NCI-H2029 treated with DMSO at 0.1 percent for 48 hours (cell line): ENCODE results near the gene CORO6.
A peak's percentile ranks its signal among the peaks of the same experiment; 100 is the strongest.

Experiments
- DNase-seq: peaks from one replicate; lab custom pipeline; 2025; lab: John Stamatoyannopoulos, UW

CORO6 gene

GRCh38 chr17:29591146-29591736, 31.5 kb downstream of the CORO6 start:
- no peak for DNase-seq

GRCh38 chr17:29590411-29591145, 32.1 kb downstream of the CORO6 start:
- DNase-seq: no peak

- DNase-seq: peak; percentile 23
Observed at GRCh38 chr17:29589524-29590410, 32.9 kb downstream of the CORO6 start, which contains the start of gene GIT1. TSS of gene GIT1 (minus strand) at chr17:29589648. CDS start at chr17:29589378, 270 bp downstream.

GRCh38 chr17:29588562-29589411, 33.9 kb downstream of the CORO6 start:
- no peak for DNase-seq

DNA sequence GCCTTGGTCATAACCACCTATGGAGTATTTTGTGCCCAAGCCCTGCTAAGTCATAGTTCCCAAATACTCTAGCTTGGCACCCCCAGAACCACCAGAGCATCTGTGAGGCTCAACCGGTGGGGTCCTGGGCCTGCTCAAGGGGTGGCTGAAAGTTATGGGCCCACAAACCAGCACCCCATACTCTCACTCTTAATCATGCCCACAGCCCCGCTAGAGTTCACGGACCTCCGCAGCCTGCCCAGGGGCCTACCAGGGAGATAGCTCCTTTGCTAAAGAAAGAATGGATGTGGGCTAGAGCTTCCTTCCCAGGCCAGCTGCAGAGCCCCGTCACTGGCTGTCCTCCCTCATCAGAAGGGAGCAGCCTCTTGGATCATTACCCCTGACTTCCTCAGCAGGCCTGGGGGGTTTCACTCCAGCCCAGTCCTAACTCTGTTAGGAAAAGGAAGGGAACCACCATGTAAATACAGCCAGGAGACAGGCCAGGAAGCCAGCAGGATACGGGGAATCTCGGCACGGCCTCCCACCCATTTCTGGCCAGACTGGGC, 34.6 kb downstream of the CORO6 start:
- DNase-seq: no peak

DNA sequence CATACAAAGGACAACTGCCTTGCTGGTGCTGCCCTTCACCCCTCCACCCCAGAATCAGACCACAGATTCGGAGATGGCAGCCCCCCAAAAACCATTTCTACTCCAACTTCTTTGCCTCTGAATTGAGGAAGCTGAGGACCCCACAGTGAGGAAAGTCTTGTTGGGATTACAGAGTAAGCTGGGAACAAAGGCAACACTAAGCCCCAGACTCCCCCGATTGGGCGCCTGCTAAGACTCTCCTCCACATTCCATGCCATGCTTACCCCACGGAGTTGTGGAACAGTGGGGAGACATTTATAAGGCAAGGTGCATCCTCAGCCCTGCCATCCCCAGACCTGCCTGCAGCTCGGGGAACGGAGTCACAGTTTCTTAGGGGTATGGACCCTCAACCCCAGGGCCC, 35.1 kb downstream of the CORO6 start:
- DNase-seq: no peak

- DNase-seq: no peak
Observed at GRCh38 chr17:29586676-29587469, 35.8 kb downstream of the CORO6 start.

DNA sequence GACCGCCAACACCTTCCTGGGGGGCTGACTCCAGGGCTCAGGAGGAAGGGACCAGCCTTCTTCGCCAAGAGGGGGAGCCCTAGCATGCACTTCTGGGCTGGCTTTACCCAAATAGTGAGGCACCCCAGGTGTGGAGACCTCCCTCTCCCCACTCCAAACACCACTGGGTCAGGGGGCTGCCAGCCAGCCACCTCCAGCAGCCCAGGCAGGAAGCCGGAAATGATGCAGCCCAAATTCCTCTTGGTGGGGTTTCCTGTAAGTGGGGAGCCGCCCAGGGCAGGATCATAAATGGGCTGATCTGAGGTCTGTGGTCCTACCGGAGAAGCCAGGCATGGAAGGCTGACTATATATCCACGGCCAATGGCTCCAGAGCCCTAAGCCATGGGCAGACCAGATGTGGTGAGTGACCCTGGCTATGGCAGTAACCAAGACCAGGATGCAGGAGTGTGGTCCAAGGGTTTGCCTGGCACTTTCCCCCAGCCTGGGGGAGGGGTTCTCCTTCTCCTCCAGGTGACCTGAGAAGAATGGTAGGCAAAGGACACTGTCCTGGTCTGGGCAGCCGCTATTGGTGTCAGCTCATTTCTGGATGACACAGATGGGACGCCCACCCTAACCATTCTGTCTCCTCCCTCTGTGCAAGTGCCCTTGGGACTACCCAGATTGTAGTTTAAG, 37.5 kb downstream of the CORO6 start:
- no peak for DNase-seq

DNA sequence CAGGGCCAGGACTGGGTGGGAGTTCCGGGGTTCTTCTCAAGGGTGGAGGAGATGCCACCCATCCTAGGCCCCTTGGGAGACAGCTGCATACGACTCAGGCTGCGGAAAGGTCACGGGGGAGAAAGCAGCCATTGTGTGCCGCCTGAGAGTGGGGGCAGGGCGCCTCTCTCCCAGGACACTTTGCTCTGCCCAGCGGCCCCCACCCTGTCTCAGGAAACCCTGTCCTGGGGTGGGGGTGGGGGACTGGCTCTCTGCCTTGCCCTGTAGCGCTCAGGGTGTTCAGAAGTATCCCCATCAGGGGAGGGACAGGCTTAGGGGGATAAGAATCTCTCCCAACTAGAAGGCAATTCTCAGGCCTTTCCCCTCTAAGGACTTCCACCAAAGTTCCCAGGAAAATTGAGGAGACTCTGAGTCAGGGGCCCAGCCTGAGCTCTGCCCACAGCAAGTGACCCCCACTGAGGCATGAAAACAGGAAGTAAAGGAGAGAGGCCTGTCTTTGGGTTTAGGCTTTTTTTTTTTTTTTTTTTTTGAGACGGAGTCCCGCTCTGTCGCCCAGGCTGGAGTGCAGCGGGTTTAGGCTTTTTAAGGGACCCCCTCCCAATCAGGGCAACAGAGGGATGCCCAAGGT, 38.1 kb downstream of the CORO6 start:
- no peak for DNase-seq

DNA sequence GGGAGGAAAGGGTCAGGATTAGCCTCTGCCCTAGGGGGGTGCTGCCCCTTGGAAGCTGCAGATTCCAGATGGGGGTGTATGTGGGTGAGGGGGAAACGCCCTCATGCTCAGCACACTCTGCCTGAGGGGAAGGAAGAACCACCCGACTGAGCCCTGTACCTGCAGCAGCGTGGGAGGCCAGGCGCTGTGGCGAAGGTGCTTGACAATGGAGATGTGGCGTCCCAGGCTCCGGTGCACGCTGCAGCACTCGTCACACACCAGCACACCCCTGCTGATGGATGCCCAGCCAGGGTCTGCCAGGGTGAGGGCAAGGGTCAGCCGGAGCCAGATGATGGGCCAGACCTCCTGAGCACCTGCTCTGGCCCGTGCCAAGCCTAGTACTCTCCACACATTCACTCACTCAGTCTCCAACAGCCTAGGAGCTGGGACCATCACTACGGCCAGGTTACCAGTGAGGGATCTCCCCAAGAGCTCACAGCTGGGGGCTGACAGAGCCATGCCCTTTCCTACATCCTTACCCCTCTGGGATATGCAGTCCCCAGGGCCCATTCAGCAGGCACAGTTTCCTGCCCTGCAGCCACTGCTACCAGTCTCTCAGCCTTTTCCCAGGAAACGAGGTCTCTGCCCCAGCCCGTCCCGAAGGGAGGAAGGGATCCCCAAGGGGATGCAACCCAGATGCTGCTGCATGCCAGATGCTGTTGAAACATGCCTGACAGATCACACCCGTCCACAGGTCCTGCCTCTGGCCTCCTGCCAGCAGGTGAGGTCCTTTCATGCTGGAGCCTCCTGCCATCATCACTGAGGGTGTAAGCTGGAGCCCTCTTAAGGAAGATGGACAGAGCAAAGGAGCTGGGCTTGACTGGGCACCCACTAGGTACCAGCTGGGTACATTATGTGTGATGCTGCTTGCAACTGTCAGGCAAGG, 39.1 kb downstream of the CORO6 start:
- no peak for DNase-seq

DNA sequence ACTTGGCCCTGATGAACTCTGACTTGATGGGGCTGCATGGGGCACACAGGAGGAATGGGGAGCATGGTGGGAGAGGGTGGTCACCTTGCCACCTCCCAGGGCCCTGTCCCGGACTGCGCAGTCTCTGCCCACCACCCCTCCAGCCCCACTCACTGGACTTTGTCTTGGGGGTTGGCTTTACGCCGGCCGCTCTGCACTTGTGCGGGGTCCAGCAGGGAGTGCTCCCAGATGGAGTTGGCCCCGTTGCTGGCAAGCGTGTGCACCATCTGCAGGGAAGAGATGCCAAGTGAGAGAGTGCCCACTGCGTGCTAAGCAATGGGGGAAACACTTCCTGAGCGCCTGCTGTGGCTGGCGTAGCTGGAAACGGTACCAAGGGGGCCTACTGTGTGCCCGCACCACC, 39.9 kb downstream of the CORO6 start:
- no peak for DNase-seq

DNA sequence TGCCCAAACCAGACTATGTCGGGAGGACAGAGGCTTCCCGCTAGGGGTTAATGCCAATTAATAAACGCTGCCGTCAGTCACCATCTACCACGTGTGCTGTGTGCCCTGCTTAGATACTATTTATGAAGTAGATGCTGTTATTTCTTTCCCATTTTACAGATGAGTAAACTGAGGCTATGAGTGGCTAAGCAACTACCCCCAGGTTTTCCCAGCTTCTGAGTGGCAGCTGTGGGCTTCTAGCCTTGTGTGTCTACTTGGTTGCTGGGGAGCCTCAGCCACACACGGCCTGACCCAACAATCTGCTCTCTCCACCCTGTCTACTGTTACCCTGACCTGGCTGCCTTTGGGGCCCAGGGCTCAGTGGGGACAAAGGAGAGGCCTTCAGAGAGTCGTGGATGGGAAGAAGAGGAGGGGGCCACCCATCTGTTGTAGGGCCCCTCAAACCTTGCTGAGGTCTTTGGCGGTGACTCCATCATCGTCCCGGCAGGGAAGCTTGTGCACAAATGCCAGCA, 40.4 kb downstream of the CORO6 start:
- DNase-seq: no peak

DNA sequence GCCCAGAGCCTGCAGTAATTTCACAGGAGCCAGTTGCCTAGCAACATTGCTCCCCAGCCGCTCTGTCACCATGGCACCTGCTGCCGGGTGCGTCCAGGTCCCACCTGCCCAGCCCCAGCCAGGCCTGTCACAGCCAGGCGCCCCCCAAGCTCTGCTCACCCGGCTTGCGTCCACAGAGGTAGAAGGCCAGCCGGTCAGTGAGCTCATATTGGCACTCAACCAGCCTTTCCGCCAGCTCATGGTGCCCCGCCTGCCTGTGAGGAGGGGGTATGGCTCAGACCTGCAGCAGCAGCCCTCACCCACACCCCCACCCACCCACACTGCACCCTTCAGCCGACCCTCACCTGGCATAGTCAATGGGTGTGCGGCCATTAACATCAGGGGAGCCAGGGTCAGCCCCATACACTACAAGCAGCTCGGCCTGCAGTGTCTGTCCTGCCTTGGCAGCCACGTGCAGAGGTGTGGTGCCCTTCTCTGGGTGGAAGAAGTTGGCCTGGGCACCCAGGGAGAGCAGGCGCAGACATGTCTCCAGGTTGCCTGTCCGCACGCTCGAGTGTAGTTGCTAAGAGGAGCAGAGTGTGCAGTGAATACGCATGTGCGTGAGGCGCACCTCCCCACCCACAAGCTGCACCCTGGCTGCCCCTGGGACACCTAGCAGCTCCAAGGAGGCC, 41.0 kb downstream of the CORO6 start:
- no peak for DNase-seq

GRCh38 chr17:29579866-29580771, 42.6 kb downstream of the CORO6 start:
- peak; percentile 37 for DNase-seq

- no peak for DNase-seq
Observed at GRCh38 chr17:29578626-29579485, 43.9 kb downstream of the CORO6 start.
